Testis (tissue), 2 donors: Measurements from ENCODE around the gene CBFB.

Source experiments
- CTCF ChIP-seq, 3 experiments: fragments of 450-650 bp in 2 of 3; fragments of 200-600 bp in 1 of 3; sonication (generic) in 1 of 3; IDR thresholded peaks; one replicate each; pipeline ENCODE4 v1.5.1; 2016 to 2019; ENCODE audit warnings: antibody characterized with exemption in 3 of 3, mild to moderate bottlenecking in 2 of 3, moderate library complexity in 1 of 3
- POLR2A ChIP-seq: fragments of 450-650 bp; IDR thresholded peaks from one replicate; pipeline ENCODE4 v1.6.1; 2017; ENCODE audit warnings: antibody characterized with exemption, mild to moderate bottlenecking, moderate library complexity

- TF ChIP-seq CTCF (IDR thresholded peaks at IDR 0.05) (no peak), POLR2A (no peak)
Measured at GRCh38 chr16:67075331-67075730, 46.4 kb downstream of the CBFB start.
